Testis (tissue), 2 donors: ENCODE measurements around the gene CNTF.

ENCODE experiments used
- POLR2A ChIP-seq: fragments of 450-650 bp; IDR thresholded peaks from one replicate; pipeline ENCODE4 v1.6.1; 2017; ENCODE audit warnings: antibody characterized with exemption, mild to moderate bottlenecking, moderate library complexity
- TF ChIP-seq, protein P1 (sequence below), 3 experiments: fragments of 450-650 bp in 2 of 3; fragments of 200-600 bp in 1 of 3; sonication (generic) in 1 of 3; IDR thresholded peaks; one replicate each; pipeline ENCODE4 v1.5.1; 2016 to 2019; ENCODE audit warnings: antibody characterized with exemption in 3 of 3, mild to moderate bottlenecking in 2 of 3, moderate library complexity in 1 of 3

DNA sequence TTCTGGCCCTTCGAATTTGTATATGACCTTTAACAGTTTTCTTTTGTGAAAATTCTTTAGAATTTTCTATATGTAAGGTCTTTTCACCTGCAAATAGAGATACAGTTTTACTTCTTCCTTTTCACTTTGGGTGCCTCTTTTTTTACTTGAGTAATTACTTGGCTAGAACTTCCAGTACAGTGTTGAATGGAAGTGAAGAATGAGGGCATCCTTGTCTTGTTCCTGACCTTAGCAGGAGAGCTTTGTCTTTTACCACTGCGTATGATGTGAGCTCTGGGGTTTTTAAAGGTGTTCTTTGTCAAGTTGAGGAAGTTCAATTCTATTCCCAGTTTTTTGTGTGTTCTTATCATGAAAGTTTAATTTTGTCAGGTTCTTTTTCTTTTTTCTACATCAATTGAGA, 22.0 kb upstream of the CNTF start:
- TF ChIP-seq, protein P1, sequence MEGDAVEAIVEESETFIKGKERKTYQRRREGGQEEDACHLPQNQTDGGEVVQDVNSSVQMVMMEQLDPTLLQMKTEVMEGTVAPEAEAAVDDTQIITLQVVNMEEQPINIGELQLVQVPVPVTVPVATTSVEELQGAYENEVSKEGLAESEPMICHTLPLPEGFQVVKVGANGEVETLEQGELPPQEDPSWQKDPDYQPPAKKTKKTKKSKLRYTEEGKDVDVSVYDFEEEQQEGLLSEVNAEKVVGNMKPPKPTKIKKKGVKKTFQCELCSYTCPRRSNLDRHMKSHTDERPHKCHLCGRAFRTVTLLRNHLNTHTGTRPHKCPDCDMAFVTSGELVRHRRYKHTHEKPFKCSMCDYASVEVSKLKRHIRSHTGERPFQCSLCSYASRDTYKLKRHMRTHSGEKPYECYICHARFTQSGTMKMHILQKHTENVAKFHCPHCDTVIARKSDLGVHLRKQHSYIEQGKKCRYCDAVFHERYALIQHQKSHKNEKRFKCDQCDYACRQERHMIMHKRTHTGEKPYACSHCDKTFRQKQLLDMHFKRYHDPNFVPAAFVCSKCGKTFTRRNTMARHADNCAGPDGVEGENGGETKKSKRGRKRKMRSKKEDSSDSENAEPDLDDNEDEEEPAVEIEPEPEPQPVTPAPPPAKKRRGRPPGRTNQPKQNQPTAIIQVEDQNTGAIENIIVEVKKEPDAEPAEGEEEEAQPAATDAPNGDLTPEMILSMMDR (IDR thresholded peaks at IDR 0.05): no peak
- TF ChIP-seq POLR2A: no peak
